Activated CD4-positive, CD25-positive, alpha-beta regulatory T cell treated with anti-CD3 and anti-CD28 coated beads, Interleukin-2, amount 50 U/mL, for 16 hours (primary cell): Measurements from ENCODE around the gene HSD17B12.
"Not testable (repeated sequence)": the region's sequence is repeated elsewhere in the genome, so short reads cannot be mapped to it uniquely, and the experiment has no call there.

ENCODE experiments used
- DNase-seq: peaks from one replicate; pipeline ENCODE4 v3.0.0-alpha.2; 2020; ENCODE audit warnings: low read depth, low spot score

The HSD17B12 gene

DNA sequence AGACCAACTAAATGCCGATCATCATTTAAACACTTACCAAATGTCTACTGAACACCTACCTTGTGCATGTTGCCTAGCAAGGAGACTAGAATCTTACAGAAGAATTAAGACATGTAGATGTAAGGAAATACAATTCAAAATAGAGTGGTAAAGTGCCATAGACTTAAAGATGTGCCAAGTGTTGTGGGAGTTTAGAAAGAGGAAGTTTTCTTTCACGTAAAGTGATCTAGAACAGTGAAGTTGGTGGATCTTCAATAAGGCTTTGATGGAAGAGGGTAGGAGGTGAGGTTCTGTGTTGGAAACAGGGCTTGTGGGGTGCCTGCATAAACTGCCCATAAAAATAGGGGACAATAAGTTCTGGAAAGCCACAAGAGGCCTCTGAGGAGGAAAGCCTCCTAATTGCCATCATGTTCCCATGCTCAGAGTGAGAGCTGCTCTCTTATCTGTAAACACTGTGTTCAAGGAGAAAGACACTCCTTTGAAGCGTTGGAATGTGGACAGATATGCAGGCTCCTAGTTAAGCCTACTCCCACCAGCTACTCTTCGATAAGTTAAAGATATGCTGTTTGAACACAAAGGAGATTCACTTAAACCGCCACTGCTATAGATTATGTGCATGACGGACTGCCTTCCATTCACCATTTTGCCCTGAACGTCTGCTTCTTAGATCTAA, 66.7 kb downstream of the HSD17B12 start:
- no peak for DNase-seq

DNA sequence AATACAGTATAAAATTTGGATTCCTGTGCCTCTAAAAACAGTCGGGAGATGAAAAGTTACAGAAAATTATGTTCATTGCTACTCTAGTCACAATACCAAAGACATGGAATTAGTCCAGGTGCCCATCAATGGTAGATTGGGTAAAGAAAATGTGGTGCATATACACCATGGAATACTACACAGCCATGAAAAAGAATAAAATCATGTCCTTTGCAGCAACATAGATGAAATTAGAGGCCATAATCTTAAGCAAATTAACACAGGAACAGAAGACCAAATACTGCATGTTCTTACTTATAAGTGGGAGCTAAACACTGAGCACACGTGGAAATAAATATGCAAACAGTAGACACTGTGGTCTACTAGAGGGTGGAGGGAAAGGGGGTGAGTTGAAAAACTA, 67.6 kb downstream of the HSD17B12 start:
- no peak for DNase-seq

DNA sequence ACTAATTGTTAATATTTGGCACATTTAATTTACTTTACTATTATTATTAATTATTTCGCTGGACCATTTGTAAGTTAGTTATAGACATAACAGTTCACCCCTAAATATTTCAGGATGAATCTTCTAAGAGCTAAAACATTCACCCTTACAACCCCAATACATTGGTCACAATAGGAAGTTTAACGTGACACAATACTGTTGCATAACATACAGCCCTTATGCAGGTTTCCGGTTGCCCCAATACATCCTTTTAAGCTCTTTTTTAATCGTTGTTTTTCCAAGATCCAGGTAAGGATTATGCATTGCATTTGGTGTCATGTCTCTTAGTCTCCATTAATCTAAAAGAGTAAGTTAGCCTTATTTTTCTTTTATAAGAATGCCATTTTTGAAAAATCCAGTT, 71.2 kb downstream of the HSD17B12 start:
- no peak for DNase-seq

DNA sequence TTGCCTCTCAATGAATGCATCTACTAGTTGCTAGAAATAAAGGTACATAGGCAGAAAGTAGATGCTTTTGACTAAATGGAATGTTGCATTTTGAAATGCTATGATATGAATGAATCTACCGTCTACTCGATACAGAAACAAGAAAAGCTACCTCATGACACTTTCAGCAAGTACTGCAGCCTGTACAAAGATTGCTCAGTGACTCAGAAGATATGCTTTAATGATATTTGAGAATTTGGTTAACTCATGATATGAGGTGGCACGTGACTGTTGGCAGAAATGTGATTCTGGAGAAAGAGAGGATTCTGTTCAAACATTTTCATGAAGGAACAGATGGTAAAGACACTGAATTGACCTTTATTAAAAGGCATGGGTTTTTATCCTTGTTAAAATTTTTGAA, 76.0 kb downstream of the HSD17B12 start:
- DNase-seq: no peak

DNA sequence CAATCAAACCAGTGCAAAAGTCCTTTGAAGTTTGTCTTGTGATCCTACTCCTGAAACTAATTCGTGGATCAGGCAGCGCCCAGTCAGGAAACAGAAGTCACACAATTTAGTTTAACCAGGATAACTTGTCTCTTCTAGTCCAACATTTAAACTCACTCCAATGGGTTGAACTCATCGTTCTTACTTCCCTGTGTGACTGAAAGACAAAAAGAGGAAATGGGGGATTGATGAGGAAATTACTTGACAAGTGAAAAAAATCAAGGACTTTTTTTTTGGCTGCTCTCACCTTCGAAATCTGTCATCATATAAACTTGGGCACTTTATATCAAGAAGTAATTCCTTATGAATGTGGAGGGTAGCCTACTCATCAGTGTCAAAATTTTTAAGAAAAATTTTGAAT, 78.4 kb downstream of the HSD17B12 start:
- DNase-seq: no peak

DNA sequence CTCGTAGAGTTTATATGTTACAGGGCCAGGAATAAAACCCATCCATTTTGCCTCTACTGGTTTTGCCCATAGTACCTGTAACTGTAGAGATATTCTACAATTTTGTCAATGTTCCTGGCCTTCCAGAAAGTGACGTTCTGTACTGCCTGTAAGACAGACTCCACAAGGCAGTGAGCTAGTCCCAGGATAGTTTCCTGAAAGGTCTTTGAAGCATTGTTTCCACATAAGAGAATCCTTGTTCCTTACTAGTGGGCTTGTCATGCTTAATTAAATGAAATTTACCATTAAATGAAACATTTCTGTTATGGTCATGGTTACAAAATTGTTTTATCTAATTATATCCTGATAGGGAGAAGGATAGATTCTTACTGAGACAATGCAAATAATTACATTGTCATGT, 80.4 kb downstream of the HSD17B12 start:
- DNase-seq: no peak

DNA sequence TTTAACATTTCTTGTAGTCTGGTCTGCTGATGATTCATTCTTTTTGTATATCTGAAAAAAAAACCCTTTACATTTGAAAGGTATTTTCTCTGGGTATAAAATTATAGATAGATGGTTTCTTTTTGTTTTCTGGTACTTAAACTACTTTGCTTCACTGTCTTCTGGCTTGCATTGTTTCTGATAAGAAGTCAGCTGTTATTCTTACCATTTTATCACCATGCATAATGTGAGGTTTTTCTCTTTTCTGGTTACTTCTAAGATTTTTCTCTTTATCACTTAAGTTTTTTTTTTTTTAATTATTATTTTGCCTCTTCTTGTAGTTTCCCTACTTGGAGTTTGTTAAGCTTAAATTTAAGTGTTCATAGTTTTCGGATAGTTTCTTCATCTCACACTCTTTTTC, 84.7 kb downstream of the HSD17B12 start:
- DNase-seq: no peak

DNA sequence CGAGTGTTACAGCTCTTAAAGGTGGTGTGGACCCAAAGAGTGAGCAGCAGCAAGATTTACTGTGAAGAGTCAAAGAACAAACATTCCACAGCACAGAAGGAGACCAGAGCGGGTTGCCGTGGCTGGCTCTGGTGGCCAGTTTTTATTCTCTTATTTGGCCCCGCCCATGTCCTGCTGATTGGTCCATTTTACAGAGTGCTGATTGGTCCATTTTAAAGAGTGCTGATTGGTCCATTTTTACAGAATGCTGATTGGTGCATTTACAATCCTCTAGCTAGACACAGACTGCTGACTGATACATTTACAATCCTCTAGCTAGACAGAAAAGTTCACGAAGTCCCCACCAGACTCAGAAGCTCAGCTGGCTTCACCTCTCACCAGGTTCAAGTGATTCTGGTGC, 88.1 kb downstream of the HSD17B12 start:
- DNase-seq: not testable (repeated sequence)

DNA sequence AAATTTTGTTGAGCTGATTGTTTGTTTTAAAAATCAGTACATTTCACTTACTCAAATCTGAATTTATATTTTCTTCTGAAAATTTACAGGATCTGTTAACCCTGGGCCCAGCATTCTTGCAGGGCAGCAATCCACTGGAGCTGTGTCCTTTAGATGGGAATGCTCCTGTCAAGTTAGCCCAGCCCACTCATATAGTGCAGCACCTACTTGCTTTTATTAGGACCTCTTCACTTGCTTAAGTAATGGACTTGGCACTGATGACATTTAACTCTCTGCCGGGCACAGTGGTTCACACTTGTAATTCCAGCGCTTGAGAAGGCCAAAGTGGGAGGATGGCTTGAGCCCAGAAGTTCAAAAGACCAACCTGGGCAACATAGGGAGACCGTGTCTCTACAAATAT, 89.6 kb downstream of the HSD17B12 start:
- DNase-seq: no peak

DNA sequence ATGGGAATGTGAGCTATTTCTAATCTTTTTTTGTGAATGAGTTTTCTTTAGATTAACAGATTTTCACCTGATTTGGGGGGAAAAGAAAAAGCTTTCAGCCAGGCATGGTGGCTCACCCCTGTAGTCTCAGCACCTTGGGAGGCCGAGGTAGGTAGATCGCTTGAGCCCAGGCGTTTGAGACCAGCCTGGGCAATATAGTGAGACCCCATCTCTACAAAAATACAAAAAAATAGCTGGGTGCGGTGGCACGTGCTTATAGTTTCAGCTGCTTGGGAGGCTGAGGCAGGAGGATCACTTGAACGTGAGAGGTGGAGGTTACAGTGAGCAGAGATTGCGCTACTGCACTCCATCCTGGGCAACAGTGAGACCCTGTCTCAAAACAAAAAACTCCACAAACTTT, 92.2 kb downstream of the HSD17B12 start:
- DNase-seq: no peak

DNA sequence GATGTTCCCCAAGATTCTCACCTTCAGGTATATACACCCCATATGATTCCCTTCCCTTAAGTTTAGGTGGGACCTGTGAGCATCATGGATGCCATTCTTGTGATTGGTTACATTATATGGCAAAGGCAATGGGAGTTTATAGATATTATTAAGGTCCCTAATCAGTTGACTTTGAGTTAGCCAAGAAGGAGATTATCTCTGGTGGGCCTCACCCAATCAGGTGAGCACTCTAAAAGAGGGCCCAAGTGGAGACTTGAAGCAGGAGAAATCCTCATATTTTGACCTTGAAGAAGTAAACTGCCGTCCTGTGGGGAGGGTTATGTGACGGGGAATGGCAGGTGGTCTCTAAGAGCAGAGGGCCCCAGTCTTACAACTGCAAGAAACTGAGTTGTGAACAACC, 94.2 kb downstream of the HSD17B12 start:
- no peak for DNase-seq

DNA sequence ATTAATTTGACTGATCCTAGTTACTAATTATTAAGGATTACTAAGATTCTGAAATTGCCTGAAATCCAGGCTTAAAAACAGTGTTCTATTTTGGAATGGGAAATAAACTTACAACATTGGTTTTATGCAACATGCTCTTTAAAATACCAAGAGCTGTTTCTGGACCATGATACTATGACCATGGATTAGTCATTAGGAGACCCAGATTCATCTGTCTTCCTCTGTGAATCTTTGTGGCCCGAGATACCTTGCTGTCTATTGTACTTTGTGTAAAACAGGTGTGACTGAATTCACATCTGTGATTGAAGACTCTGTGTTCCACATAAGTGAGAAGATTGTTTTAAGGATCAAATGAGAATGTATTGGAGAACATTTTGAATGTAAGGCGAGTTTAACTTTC, 98.8 kb downstream of the HSD17B12 start:
- DNase-seq: no peak

DNA sequence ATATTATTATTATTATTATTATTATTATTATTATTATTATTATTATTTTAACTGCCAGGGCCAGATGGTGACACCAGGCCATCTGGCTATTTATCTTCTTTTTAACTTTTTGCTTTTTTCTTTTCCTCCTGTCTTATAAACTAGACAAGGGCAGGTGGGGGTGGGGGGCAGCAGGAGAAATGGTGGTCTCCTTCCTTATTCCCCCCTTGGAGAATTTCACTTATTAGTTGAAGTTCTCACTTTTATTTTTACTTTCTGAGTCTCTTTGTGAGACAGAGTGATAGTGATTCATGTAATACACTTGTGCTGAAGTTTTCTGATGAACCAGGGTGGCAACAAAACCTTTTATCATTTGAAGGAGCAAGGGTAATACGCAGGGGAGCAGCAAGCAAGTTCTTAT, 103.8 kb downstream of the HSD17B12 start:
- DNase-seq: no peak

DNA sequence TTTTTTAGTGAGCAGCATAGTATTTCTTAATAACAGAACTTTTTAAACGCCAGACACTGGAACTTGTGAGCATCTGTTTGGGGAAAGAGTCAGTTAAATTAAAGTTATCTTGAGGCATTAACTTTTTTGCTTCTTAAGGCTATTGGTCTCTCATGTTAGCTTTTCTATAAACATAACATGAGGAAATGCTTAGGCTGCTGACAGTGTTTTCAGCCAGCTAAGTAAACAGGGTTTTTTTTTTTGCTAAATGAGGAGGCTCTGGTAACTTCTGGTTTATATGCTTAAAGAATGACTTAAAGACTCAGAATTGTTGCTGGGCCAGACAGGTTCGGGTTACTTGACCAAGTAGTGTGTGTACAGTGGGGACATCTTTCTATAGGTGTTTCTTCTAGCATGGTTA, 104.3 kb downstream of the HSD17B12 start:
- no peak for DNase-seq

DNA sequence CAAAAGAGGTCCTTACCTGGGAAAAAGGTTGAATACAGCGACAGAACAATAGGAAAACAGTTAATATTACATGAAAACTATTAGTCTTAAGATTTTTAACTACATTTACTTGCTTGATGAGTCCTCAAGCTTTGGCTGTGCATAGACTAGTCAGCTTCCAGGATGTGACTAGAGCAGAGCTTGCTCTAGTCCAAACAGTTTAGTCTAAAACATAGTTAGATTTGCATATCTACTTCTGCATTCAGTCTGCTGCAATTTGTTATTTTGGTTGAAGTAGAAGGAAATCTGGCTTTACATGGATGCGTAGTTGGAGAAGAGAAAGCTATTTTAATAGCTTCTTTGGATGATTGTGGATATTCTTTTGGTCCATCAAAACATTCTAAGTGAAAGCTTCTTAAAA, 104.8 kb downstream of the HSD17B12 start:
- no peak for DNase-seq

DNA sequence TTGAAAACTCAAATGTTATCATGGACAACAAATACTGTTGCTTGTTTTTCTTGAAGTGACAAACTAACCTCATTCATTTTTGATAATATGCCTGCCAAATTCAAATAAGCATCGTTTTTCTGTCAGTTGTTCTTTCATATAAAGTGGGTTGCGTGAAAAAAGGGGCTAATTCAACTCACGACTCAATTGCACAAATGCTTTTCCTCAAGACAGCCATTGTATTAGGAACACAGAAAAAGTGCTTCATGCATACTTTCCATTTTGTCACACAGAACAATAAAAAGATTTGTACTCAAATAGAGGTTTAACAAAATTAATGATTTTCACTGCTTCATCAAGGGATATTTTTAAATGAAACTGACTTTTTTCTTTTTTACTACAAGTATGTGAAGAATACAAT, 105.5 kb downstream of the HSD17B12 start:
- DNase-seq: no peak

DNA sequence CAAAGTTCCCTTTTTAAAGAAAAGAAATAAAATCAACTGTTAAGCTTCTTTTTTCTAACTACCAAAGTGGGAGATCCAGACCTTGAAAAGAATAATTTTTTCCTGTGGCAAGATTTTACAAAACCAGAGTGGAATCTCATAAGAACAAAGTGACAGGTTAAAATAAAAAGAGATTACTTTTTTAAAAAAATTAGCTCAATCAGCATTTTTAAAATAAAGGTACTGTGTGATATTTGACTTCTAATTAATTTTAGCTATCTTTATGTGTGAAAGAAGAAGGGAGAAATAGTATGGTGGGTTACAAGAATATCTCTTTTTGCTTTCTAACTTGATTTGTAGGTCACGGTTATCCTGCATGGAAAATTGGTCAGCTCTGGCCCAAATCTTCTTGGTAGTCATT, 107.3 kb downstream of the HSD17B12 start:
- no peak for DNase-seq

DNA sequence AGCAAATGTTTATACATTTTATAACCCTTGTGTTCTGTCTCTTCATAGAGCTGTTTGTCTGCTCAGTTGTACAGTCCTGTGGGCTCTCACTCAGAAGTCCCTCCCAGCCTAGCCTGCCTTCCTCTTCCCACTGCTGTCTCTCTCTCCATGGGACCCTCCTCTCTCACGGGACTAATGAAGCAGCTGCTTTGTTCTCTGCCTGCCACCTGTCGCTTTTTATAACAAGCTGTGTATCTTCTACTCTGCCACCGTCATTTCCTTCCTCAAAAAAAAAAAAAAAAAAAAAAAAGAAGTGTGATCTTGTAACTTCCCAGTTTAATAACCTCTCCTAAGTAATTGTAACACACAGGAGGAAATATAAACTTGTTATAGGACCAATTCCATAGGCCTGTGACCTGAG, 107.9 kb downstream of the HSD17B12 start:
- no peak for DNase-seq

DNA sequence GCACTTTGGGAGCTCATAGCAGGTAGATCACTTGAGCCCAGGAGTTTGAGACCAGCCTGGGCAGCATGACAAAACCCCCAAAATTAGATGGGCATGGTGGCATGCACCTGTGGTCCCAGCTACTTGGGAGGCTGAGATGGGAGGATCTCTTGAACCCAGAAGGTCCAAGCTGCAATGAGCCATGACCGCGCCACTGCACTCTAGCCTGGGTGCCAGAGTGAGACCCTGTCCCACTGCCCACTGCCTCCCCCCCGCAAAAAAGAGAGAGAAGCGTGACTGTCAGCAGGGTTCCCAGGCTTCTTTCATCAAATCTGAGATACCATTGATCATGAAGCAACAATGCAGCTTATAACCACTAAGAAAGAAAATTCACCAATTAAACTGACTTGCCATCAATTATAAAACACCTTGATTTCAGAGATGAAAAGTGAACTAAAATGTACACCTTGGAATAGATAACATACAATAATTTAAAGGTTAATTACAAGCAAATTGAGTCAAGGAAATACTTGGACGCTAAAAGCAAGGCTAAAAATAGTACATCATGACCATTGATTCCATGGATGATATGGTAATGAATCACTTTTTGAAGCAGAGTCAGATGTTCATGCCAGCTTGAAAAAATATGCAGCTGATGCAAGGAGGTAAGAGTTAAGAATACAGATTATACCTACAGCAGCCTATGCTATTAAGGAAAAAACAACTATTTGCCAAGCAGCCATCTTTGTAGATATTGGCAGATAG, 109.3 kb downstream of the HSD17B12 start:
- DNase-seq: no peak

DNA sequence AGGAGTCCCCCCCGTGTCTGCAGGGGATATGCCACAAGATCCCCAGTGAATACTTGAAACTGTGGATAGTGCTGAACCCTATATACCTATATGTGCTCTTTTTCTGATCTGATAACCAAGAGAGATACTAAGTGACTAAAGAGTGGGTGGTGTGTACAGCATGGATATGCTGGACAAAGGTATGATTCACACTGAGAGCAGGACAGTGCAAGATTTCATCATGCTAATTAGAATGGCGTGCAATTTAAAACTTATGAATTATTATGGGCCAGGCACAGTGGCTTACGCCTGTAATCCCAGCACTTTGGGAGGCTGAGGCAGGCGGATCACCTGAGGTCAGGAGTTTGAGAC, 109.9 kb downstream of the HSD17B12 start:
- no peak for DNase-seq

DNA sequence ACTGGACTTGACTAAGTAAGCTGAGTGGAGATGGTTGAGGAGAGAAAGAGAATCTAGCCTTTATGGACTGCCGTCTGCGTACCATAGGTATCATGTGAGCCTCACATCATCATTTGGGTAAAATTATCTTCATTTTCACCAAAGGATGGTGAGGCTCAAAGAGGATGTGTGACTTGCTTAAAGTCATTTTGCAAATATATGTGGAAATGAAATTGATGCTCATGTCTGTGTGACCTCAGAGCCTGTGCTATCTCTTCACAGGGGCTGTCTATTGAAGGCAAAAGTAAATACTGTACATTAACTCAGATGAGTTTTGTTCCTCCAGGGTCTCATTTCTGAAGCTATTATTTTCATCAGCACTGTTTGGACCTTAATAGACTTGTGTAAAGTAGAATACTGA, 116.8 kb downstream of the HSD17B12 start:
- no peak for DNase-seq

DNA sequence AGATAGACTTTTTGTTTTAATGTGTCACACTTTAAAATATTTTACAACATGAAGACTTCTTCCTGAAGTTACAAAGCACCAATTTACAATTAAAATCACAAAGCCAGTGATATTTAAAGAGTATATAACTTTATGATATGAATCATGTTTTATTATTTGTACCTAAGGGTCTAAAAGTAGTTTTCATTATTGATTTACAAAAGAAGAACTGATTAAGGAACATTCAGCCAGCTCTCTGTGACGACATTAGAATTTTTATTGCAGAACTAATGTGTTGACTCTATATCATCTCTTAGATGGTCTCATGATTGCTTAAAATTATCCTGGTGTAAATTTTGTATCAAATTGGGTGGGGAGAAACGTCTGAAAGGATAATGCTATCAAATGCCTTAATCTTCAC, 117.3 kb downstream of the HSD17B12 start:
- no peak for DNase-seq

DNA sequence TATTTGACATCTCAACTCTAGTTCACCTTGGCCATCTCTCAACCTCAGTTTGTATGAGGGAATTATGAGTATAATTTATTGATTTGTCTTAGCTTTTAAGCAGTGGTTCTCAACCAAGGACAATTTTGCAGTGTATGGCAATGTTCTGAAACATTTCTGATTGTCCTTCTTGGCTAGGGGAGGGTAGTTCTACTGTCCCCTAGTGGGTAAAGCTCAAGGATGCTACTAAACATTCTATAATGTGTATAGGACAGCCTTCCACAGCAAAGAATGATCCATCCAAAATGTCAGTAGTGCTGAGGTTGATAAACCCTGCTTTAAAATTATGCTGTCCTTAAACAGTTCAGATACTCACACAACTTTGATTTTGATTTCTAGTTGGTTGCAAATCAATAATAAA, 122.0 kb downstream of the HSD17B12 start:
- no peak for DNase-seq

DNA sequence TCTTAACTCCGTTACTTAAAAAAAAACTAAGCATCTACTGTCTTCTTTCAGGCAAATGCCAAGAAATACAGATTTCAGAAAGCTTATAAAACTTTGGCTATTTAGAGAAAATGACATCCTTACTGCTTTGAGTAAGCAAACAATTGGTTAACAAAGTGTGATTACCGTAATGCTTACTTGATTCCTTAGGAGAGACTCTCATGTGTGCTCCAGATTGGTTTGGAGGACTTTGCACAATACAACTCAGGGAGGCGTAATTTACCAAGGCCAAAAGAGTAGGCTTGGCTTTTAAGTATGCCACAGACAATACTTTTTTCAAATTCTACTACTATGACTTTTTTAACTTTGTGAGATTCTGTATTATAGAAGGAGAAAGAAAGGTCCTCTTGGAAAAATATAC, 123.2 kb downstream of the HSD17B12 start:
- DNase-seq: no peak
